Measurements from ENCODE around the gene CASP2. TPM values are rescaled to one million over a fixed set of nuclear protein-coding genes. Genes with fewer than 3 reads are reported as not detected.

The CASP2 gene
- total and polyA plus RNA-seq, 4 donors, result 3.4 to 11.3 (median 4.1) TPM

- peak overlapping the region; percentile 29 to 73 for H3K27ac ChIP-seq (ENCODE audit: low read depth in 1 of 2, low read length in 2 of 2)
- H3K9me3 ChIP-seq (ENCODE audit: control insufficient read depth in 4 of 4, low read length in 3 of 4), result peaks cover 0 to 2% (median under 1%) of the 10 kb centered on the region in 4 donors
- no peak overlapping the region for H3K9ac ChIP-seq (ENCODE audit: low read depth in 1 of 2, low read length in 2 of 2)
- H3K4me1 ChIP-seq (ENCODE audit: control insufficient read depth in 4 of 4, insufficient read depth in 4 of 4, low read length in 3 of 4), result peaks cover 2 to 19% (median 11%) of the 10 kb centered on the region in 4 donors
- H3K36me3 ChIP-seq (ENCODE audit: control insufficient read depth in 4 of 4, insufficient read depth in 3 of 4, low read depth in 1 of 4, low read length in 3 of 4), result no peaks in the 10 kb centered on the region
- no peak overlapping the region for H3K4me3 ChIP-seq (ENCODE audit: low read depth in 1 of 3, low read length in 3 of 3)
- DNase-seq (ENCODE audit: low spot score), result no peak
- H3K27me3 ChIP-seq (ENCODE audit: control insufficient read depth in 4 of 4, insufficient read depth in 4 of 4, low read length in 3 of 4), result no peaks in the 10 kb centered on the region
- TF ChIP-seq YY1 (IDR thresholded peaks at IDR 0.05) (peak; percentile 85), FOXA2 (IDR thresholded peaks at IDR 0.05) (no peak)
Observed at GRCh38 chr7:143239813-143240212, 48.3 kb upstream of the CASP2 start.

GRCh38 chr7:143240291-143241168 is 47.6 kb upstream of the CASP2 start:
- Histone ChIP-seq H3K9me3 (ENCODE audit: control insufficient read depth in 4 of 4, low read length in 3 of 4) (peaks cover 0 to 2% (median under 1%) of the 10 kb centered on the region in 4 donors), H3K27me3 (ENCODE audit: control insufficient read depth in 4 of 4, insufficient read depth in 4 of 4, low read length in 3 of 4) (no peaks in the 10 kb centered on the region), H3K36me3 (ENCODE audit: control insufficient read depth in 4 of 4, insufficient read depth in 3 of 4, low read depth in 1 of 4, low read length in 3 of 4) (no peaks in the 10 kb centered on the region), H3K27ac (ENCODE audit: low read depth in 1 of 2, low read length in 2 of 2) (peak overlapping the region; percentile 29 to 73), H3K9ac (ENCODE audit: low read depth in 1 of 2, low read length in 2 of 2) (peak overlapping the region in 1 of 2 donors; percentile 39), H3K4me1 (ENCODE audit: control insufficient read depth in 4 of 4, insufficient read depth in 4 of 4, low read length in 3 of 4) (peaks cover 2 to 19% (median 11%) of the 10 kb centered on the region in 4 donors), H3K4me3 (ENCODE audit: low read depth in 1 of 3, low read length in 3 of 3) (peak overlapping the region in 2 of 3 donors; percentile 8 to 22)
- DNase-seq (ENCODE audit: low spot score), result peak; percentile 65
- TF ChIP-seq FOXA2 (IDR thresholded peaks at IDR 0.05) (peak; percentile 5), FOXA1 (IDR thresholded peaks at IDR 0.05) (no peak), GABPA (IDR thresholded peaks at IDR 0.05 in 1 of 2, conservative IDR thresholded peaks at IDR 0.05 in 1 of 2) (no peak), ZBTB33 (IDR thresholded peaks at IDR 0.05) (no peak), JUND (IDR thresholded peaks at IDR 0.05) (peak; percentile 26 to 44), EGR1 (IDR thresholded peaks at IDR 0.05; ENCODE audit: low read depth in 2 of 2) (no peak), RAD21 (IDR thresholded peaks at IDR 0.05) (peak; percentile 91 to 97), HNF4G (IDR thresholded peaks at IDR 0.05) (peak; percentile 58), HNF4A (conservative IDR thresholded peaks at IDR 0.05) (peak; percentile 83 to 88), TAF1 (conservative IDR thresholded peaks at IDR 0.05) (no peak), NR2F2 (IDR thresholded peaks at IDR 0.05) (no peak), RXRA (IDR thresholded peaks at IDR 0.05) (peak; percentile 64 to 68), YY1 (IDR thresholded peaks at IDR 0.05) (no peak), SP1 (IDR thresholded peaks at IDR 0.05) (peak; percentile 72), ATF3 (IDR thresholded peaks at IDR 0.05) (peak; percentile 83), MAX (IDR thresholded peaks at IDR 0.05) (no peak), CTCF (IDR thresholded peaks at IDR 0.05; ENCODE audit: low read depth, low read length, missing input control) (peak; percentile 92), REST (IDR thresholded peaks at IDR 0.05) (no peak)
- 14% methylated on average over 9 of the region's 9 CpGs for WGBS

Measured in liver (tissue), 9 donors.